GM12891 (cell line): ENCODE data around the gene KLHL30.

ENCODE experiments used
- POLR2A ChIP-seq: IDR thresholded peaks from 2 replicates; pipeline ENCODE4 v1.6.1; 2011; ENCODE audit warnings: low read depth, low read length, control low read depth
- POLR2AphosphoS5 ChIP-seq: IDR thresholded peaks from 2 replicates; pipeline ENCODE4 v1.6.1; 2011; ENCODE audit warnings: low read depth, low read length, control low read depth
- POU2F2 ChIP-seq: IDR thresholded peaks from 2 replicates; pipeline ENCODE4 v1.6.1; 2011; ENCODE audit warnings: low read depth, mild to moderate bottlenecking, control low read depth, low read length, moderate library complexity
- TAF1 ChIP-seq: IDR thresholded peaks from 2 replicates; pipeline ENCODE4 v1.6.1; 2011; ENCODE audit warnings: low read depth, low read length, control low read depth

- TF ChIP-seq POLR2AphosphoS5 (no peak), TAF1 (no peak), POLR2A (no peak), POU2F2 (no peak)
Observed at GRCh38 chr2:238100049-238100820, 38.2 kb upstream of the KLHL30 start, which contains the start of gene ESPNL.
